IPS DF 6.9 (cell line): ENCODE measurements around the gene SLC16A7.
"Not testable (repeated sequence)": the region's sequence is repeated elsewhere in the genome, so short reads cannot be mapped to it uniquely, and the experiment has no call there.

Experiments
- DNase-seq: peaks from one replicate; pipeline ENCODE4 v3.0.0-alpha.2; 2013; ENCODE audit warnings: low read depth, low spot score
- H3K27ac ChIP-seq: one replicate; pipeline ENCODE4 v1.5.1; 2013; ENCODE audit warnings: low read length, control low read depth
- H3K27me3 ChIP-seq: 2 replicates; pipeline ENCODE4 v1.6.1; 2013; ENCODE audit warnings: mild to moderate bottlenecking, low read length; ENCODE audit not compliant: control insufficient read depth, insufficient read depth
- H3K36me3 ChIP-seq: 2 replicates; pipeline ENCODE4 v1.6.1; 2013; ENCODE audit warnings: low read length; ENCODE audit not compliant: control insufficient read depth, insufficient read depth
- H3K4me1 ChIP-seq: 2 replicates; pipeline ENCODE4 v1.6.1; 2013; ENCODE audit warnings: low read length; ENCODE audit not compliant: control insufficient read depth, insufficient read depth
- H3K4me3 ChIP-seq: 2 replicates; pipeline ENCODE4 v1.5.1; 2013; ENCODE audit warnings: mild to moderate bottlenecking, low read length
- H3K9me3 ChIP-seq: 2 replicates; pipeline ENCODE4 v1.6.1; 2013; ENCODE audit warnings: low read length, inconsistent platforms; ENCODE audit not compliant: control insufficient read depth, insufficient read depth
- WGBS: extraction: QIAGEN DNeasy Blood & Tissue Kit; methylation state at CpG from one replicate; pipeline ENCODE4 v1.1.7; 2013; ENCODE audit warnings: mixed read lengths, missing lambda C conversion rate; ENCODE audit not compliant: insufficient read length, insufficient coverage; 5-methylcytosine and 5-hydroxymethylcytosine counted together

Gene SLC16A7

GRCh38 chr12:59734371-59734770, 138.5 kb downstream of the SLC16A7 start:
- Histone ChIP-seq H3K4me3 (no peak overlapping the region), H3K27me3 (no peaks in the 10 kb centered on the region), H3K27ac (no peak overlapping the region), H3K36me3 (no peaks in the 10 kb centered on the region), H3K4me1 (no peaks in the 10 kb centered on the region), H3K9me3 (no peaks in the 10 kb centered on the region)
- no peak for DNase-seq
- WGBS, result no CpG with 5 or more reads among the region's 1 CpG

- H3K9me3 ChIP-seq, result no peaks in the 10 kb centered on the region
- H3K4me1 ChIP-seq, result no peaks in the 10 kb centered on the region
- no peak overlapping the region for H3K27ac ChIP-seq
- no peaks in the 10 kb centered on the region for H3K27me3 ChIP-seq
- H3K36me3 ChIP-seq, result no peaks in the 10 kb centered on the region
- no peak overlapping the region for H3K4me3 ChIP-seq
- no CpG with 5 or more reads among the region's 1 CpG for WGBS
- no peak for DNase-seq
Observed at GRCh38 chr12:59735231-59735630, 139.4 kb downstream of the SLC16A7 start.

- Histone ChIP-seq H3K4me1 (no peaks in the 10 kb centered on the region), H3K27me3 (no peaks in the 10 kb centered on the region), H3K27ac (no peak overlapping the region), H3K9me3 (no peaks in the 10 kb centered on the region), H3K36me3 (no peaks in the 10 kb centered on the region), H3K4me3 (no peak overlapping the region)
- DNase-seq, result no peak
- no CpG with 5 or more reads among the region's 1 CpG for WGBS
Observed at GRCh38 chr12:59736359-59736758, 140.5 kb downstream of the SLC16A7 start.

GRCh38 chr12:59736786-59737185, 141.0 kb downstream of the SLC16A7 start:
- no peaks in the 10 kb centered on the region for H3K27me3 ChIP-seq
- H3K4me3 ChIP-seq, result no peak overlapping the region
- no CpG with 5 or more reads among the region's 1 CpG for WGBS
- H3K4me1 ChIP-seq, result no peaks in the 10 kb centered on the region
- H3K9me3 ChIP-seq, result no peaks in the 10 kb centered on the region
- DNase-seq, result no peak
- H3K27ac ChIP-seq, result no peak overlapping the region
- no peaks in the 10 kb centered on the region for H3K36me3 ChIP-seq

- no peak for DNase-seq
- no peaks in the 10 kb centered on the region for H3K36me3 ChIP-seq
- no peaks in the 10 kb centered on the region for H3K27me3 ChIP-seq
- H3K9me3 ChIP-seq, result no peaks in the 10 kb centered on the region
- no peak overlapping the region for H3K4me3 ChIP-seq
- no CpG with 5 or more reads among the region's 3 CpGs for WGBS
- no peaks in the 10 kb centered on the region for H3K4me1 ChIP-seq
- H3K27ac ChIP-seq, result no peak overlapping the region
Observed at GRCh38 chr12:59737725-59738463, 142.1 kb downstream of the SLC16A7 start.

GRCh38 chr12:59742841-59743240, 147.0 kb downstream of the SLC16A7 start:
- Histone ChIP-seq H3K27ac (no peak overlapping the region), H3K4me3 (no peak overlapping the region), H3K9me3 (no peaks in the 10 kb centered on the region), H3K27me3 (no peaks in the 10 kb centered on the region), H3K4me1 (no peaks in the 10 kb centered on the region), H3K36me3 (no peaks in the 10 kb centered on the region)
- DNase-seq, result no peak
- no CpG with 5 or more reads among the region's 1 CpG for WGBS

- Histone ChIP-seq H3K27me3 (no peaks in the 10 kb centered on the region), H3K4me3 (no peak overlapping the region), H3K4me1 (no peaks in the 10 kb centered on the region), H3K36me3 (no peaks in the 10 kb centered on the region), H3K27ac (no peak overlapping the region), H3K9me3 (no peaks in the 10 kb centered on the region)
- WGBS, result no CpG with 5 or more reads among the region's 8 CpGs
- no peak for DNase-seq
Observed at GRCh38 chr12:59744564-59744963, 148.7 kb downstream of the SLC16A7 start.

- WGBS, result no CpG with 5 or more reads among the region's 19 CpGs
- not testable (repeated sequence) for H3K36me3 ChIP-seq, H3K4me3 ChIP-seq, DNase-seq, H3K9me3 ChIP-seq, H3K4me1 ChIP-seq, H3K27me3 ChIP-seq, H3K27ac ChIP-seq
Observed at GRCh38 chr12:59751091-59751490, 155.3 kb downstream of the SLC16A7 start.

GRCh38 chr12:59761542-59761941, 165.7 kb downstream of the SLC16A7 start:
- H3K4me3 ChIP-seq, result no peak overlapping the region
- H3K9me3 ChIP-seq, result no peaks in the 10 kb centered on the region
- no peak overlapping the region for H3K27ac ChIP-seq
- no peaks in the 10 kb centered on the region for H3K27me3 ChIP-seq
- H3K4me1 ChIP-seq, result no peaks in the 10 kb centered on the region
- H3K36me3 ChIP-seq, result no peaks in the 10 kb centered on the region
- no peak for DNase-seq

- no peak for DNase-seq
- H3K4me3 ChIP-seq, result no peak overlapping the region
- H3K4me1 ChIP-seq, result no peaks in the 10 kb centered on the region
Observed at GRCh38 chr12:59763835-59764234, 168.0 kb downstream of the SLC16A7 start.

GRCh38 chr12:59768031-59768430, 172.2 kb downstream of the SLC16A7 start:
- Histone ChIP-seq H3K4me3 (no peak overlapping the region), H3K36me3 (no peaks in the 10 kb centered on the region), H3K27me3 (no peaks in the 10 kb centered on the region), H3K9me3 (no peaks in the 10 kb centered on the region), H3K4me1 (no peaks in the 10 kb centered on the region), H3K27ac (no peak overlapping the region)
- DNase-seq, result no peak
- WGBS, result no CpG with 5 or more reads among the region's 3 CpGs

More at GRCh38 chr12:59763835-59764234, 168.0 kb downstream of the SLC16A7 start:
- Histone ChIP-seq H3K9me3 (no peaks in the 10 kb centered on the region), H3K27ac (no peak overlapping the region), H3K36me3 (no peaks in the 10 kb centered on the region), H3K27me3 (no peaks in the 10 kb centered on the region)
